Vagina (tissue), 2 donors: ENCODE data around the gene KISS1R. TPM values are rescaled to one million over a fixed set of nuclear protein-coding genes. Genes with fewer than 3 reads are reported as not detected.
A peak's percentile ranks its signal among the peaks of the same experiment; 100 is the strongest.
"Not testable (repeated sequence)": the region's sequence is repeated elsewhere in the genome, so short reads cannot be mapped to it uniquely, and the experiment has no call there.

ENCODE experiments used
- DNase-seq, 2 donors: peaks; one replicate each; pipeline ENCODE4 v3.0.0-alpha.2; 2017; ENCODE audit errors: extremely low spot score in 2 of 2
- H3K27ac ChIP-seq: fragments of 200-600 bp; sonication (generic); one replicate; pipeline ENCODE4 v1.5.1; 2019
- H3K27me3 ChIP-seq: fragments of 200-600 bp; sonication (generic); one replicate; pipeline ENCODE4 v1.5.1; 2019
- H3K36me3 ChIP-seq, 2 donors: fragments of 200-600 bp; sonication (generic); one replicate each; pipeline ENCODE4 v1.5.1; 2017 to 2019
- H3K4me1 ChIP-seq: fragments of 200-600 bp; sonication (generic); one replicate; pipeline ENCODE4 v1.5.1; 2019
- H3K4me3 ChIP-seq, 2 donors: fragments of 200-600 bp; sonication (generic); 1 replicate in 1 of 2; 2 replicates in 1 of 2; pipeline ENCODE4 v1.5.1; 2016 to 2019
- H3K9me3 ChIP-seq: fragments of 200-600 bp; sonication (generic); one replicate; pipeline ENCODE4 v1.5.1; 2019
- CTCF ChIP-seq, 3 experiments: fragments of 450-650 bp in 2 of 3; fragments of 200-600 bp in 1 of 3; sonication (generic) in 1 of 3; IDR thresholded peaks; one replicate each; pipeline ENCODE4 v1.5.1; 2017 to 2019; ENCODE audit warnings: antibody characterized with exemption in 3 of 3, mild to moderate bottlenecking in 2 of 3, moderate library complexity in 2 of 3
- POLR2A ChIP-seq, 2 donors: fragments of 450-650 bp; IDR thresholded peaks; one replicate each; pipeline ENCODE4 v1.6.1; 2017; ENCODE audit warnings: antibody characterized with exemption in 2 of 2, mild to moderate bottlenecking in 2 of 2, moderate library complexity in 2 of 2
- POLR2AphosphoS5 ChIP-seq, 2 donors: sonication (generic); formaldehyde crosslinking; IDR thresholded peaks; one replicate each; pipeline ENCODE4 v1.9.0; 2017; ENCODE audit warnings: antibody characterized with exemption in 2 of 2, mild to moderate bottlenecking in 2 of 2, low read depth in 1 of 2; ENCODE audit not compliant: insufficient read depth in 1 of 2
- intact Hi-C: fragments of 100-400 bp; cut with DNase I; formaldehyde crosslinking; loops from one replicate; pipeline ENCODE4 v1.15.1; 2023
- total RNA-seq: library from RNA; depleted of rRNA; stranded (reverse); fragments of >200 nt; gene quantifications from one replicate; pipeline ENCODE4 v1.2.3, GENCODE V29; 2016

The KISS1R gene
- total RNA-seq, 1 donor from 2014 or later = not detected

- H3K36me3 ChIP-seq = peaks cover 0 to 35% of the 10 kb centered on the region in 2 donors
These were observed 26.3 kb upstream of the KISS1R start for GRCh38 chr19:890831-891230.

GRCh38 chr19:891421-892200, 25.5 kb upstream of the KISS1R start:
- Histone ChIP-seq H3K4me3 (peak overlapping the region; percentile 81 to 96), H3K36me3 (peaks cover 0 to 27% of the 10 kb centered on the region in 2 donors), H3K27ac (peak overlapping the region; percentile 93), H3K4me1 (peaks cover 23% of the 10 kb centered on the region)
- DNase-seq, intact Hi-C loops, H3K27me3 ChIP-seq, H3K9me3 ChIP-seq: not testable (repeated sequence)

More at GRCh38 chr19:890831-891230, 26.3 kb upstream of the KISS1R start:
- no peaks in the 10 kb centered on the region for H3K27me3 ChIP-seq
- no peak overlapping the region for H3K4me3 ChIP-seq
- H3K9me3 ChIP-seq = no peaks in the 10 kb centered on the region
- peaks cover 23% of the 10 kb centered on the region for H3K4me1 ChIP-seq
- intact Hi-C loops = no loop called here
- H3K27ac ChIP-seq = no peak overlapping the region
- DNase-seq = no peak
- no peak for TF ChIP-seq POLR2A (IDR thresholded peaks at IDR 0.05)
- TF ChIP-seq CTCF (IDR thresholded peaks at IDR 0.05) = no peak
- no peak for TF ChIP-seq POLR2AphosphoS5 (IDR thresholded peaks at IDR 0.05; ENCODE audit: insufficient read depth in 1 of 2, low read depth in 1 of 2)

- H3K36me3 ChIP-seq = peaks cover 0 to 31% of the 10 kb centered on the region in 2 donors
- TF ChIP-seq CTCF (IDR thresholded peaks at IDR 0.05) (no peak), POLR2A (IDR thresholded peaks at IDR 0.05) (no peak), POLR2AphosphoS5 (IDR thresholded peaks at IDR 0.05; ENCODE audit: insufficient read depth in 1 of 2, low read depth in 1 of 2) (no peak)
- no peaks in the 10 kb centered on the region for H3K9me3 ChIP-seq
- peak overlapping the region; percentile 81 to 96 for H3K4me3 ChIP-seq
- DNase-seq = no peak
- H3K4me1 ChIP-seq = peaks cover 23% of the 10 kb centered on the region
- no peaks in the 10 kb centered on the region for H3K27me3 ChIP-seq
- peak overlapping the region; percentile 93 for H3K27ac ChIP-seq
- intact Hi-C loops = no loop called here
These were observed 24.8 kb upstream of the KISS1R start for GRCh38 chr19:892243-892893.

- TF ChIP-seq POLR2AphosphoS5 (IDR thresholded peaks at IDR 0.05; ENCODE audit: insufficient read depth in 1 of 2, low read depth in 1 of 2) = peak; percentile 88 to 95
- no peak for TF ChIP-seq CTCF (IDR thresholded peaks at IDR 0.05)
- peak in 1 of 2 donors; percentile 60 for TF ChIP-seq POLR2A (IDR thresholded peaks at IDR 0.05)
- H3K9me3 ChIP-seq = no peaks in the 10 kb centered on the region
- no peaks in the 10 kb centered on the region for H3K27me3 ChIP-seq
- peaks cover 23% of the 10 kb centered on the region for H3K4me1 ChIP-seq
- peak in 1 of 2 donors; percentile 93 for DNase-seq
- H3K36me3 ChIP-seq = peaks cover 0 to 29% of the 10 kb centered on the region in 2 donors
- H3K27ac ChIP-seq = peak within 1 kb of the TSS; percentile 93
- intact Hi-C loops = no loop called here
- peak within 1 kb of the TSS; percentile 81 to 96 for H3K4me3 ChIP-seq
These were observed 24.0 kb upstream of the KISS1R start, which contains the start of the genes MED16 and RNU6-9 for GRCh38 chr19:892894-893689. TSS of gene MED16 (minus strand) at chr19:893187. CDS start at chr19:891131, 2,056 bp downstream. TSS of gene RNU6-9 (plus strand) at chr19:893484.

GRCh38 chr19:896434-896833, 20.7 kb upstream of the KISS1R start:
- peaks cover 16% of the 10 kb centered on the region for H3K4me1 ChIP-seq
- intact Hi-C loops = no loop called here
- no peak for DNase-seq
- no peak overlapping the region for H3K4me3 ChIP-seq
- TF ChIP-seq CTCF (IDR thresholded peaks at IDR 0.05) = no peak
- no peaks in the 10 kb centered on the region for H3K27me3 ChIP-seq
- peaks cover 0 to 23% of the 10 kb centered on the region in 2 donors for H3K36me3 ChIP-seq
- H3K9me3 ChIP-seq = no peaks in the 10 kb centered on the region
- H3K27ac ChIP-seq = no peak overlapping the region
